ENCODE results near the gene EPB41L3.
"Not testable (repeated sequence)": the region's sequence is repeated elsewhere in the genome, so short reads cannot be mapped to it uniquely, and the experiment has no call there.

EPB41L3 gene

DNA sequence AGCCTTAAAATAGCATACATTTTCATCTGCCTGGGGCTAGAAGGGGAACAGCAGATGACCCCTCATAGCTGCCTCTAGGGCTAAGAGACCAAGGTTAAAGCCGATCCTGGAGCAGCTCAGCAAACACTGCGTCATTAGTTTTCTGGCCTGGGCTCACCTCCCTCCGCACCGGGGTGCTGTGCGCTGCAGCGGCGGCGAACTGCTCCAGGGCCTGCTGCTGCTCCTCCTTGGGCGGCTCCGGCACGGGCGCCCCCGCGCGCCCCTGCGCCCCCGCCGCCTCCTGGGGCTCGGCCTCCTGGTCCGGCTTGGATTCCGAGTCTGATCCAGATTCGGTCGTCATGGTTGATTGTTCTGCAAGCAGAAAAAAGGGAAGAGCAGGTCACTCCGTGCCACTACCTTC is 55.0 kb downstream of the EPB41L3 start:
- Histone ChIP-seq H3K79me2 (ENCODE audit: low read length) (no peaks in the 10 kb centered on the region), H3K9ac (ENCODE audit: low read length) (no peak overlapping the region), H3K36me3 (replicated peaks; ENCODE audit: low read depth, low read length) (no peaks in the 10 kb centered on the region), H3K4me2 (ENCODE audit: low read length) (no peak overlapping the region), H3K4me3 (ENCODE audit: low read length) (no peak overlapping the region), H3K27ac (ENCODE audit: low read length) (no peak overlapping the region), H4K20me1 (ENCODE audit: insufficient read depth, low read length) (no peaks in the 10 kb centered on the region), H3K4me1 (ENCODE audit: low read length) (no peaks in the 10 kb centered on the region), H3K9me3 (ENCODE audit: insufficient read depth, low read length) (no peaks in the 10 kb centered on the region), H3K27me3 (ENCODE audit: low read depth, low read length) (no peaks in the 10 kb centered on the region), H2AFZ (ENCODE audit: low read depth, low read length) (no peak overlapping the region)
- TF ChIP-seq, protein P1, sequence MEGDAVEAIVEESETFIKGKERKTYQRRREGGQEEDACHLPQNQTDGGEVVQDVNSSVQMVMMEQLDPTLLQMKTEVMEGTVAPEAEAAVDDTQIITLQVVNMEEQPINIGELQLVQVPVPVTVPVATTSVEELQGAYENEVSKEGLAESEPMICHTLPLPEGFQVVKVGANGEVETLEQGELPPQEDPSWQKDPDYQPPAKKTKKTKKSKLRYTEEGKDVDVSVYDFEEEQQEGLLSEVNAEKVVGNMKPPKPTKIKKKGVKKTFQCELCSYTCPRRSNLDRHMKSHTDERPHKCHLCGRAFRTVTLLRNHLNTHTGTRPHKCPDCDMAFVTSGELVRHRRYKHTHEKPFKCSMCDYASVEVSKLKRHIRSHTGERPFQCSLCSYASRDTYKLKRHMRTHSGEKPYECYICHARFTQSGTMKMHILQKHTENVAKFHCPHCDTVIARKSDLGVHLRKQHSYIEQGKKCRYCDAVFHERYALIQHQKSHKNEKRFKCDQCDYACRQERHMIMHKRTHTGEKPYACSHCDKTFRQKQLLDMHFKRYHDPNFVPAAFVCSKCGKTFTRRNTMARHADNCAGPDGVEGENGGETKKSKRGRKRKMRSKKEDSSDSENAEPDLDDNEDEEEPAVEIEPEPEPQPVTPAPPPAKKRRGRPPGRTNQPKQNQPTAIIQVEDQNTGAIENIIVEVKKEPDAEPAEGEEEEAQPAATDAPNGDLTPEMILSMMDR (IDR thresholded peaks at IDR 0.05; ENCODE audit: low read depth, low read length): no peak
- TF ChIP-seq EZH2phosphoT487 (IDR thresholded peaks at IDR 0.05; ENCODE audit: low read depth): no peak

GRCh38 chr18:5488044-5488443 is 55.8 kb downstream of the EPB41L3 start:
- not testable (repeated sequence) for H3K36me3 ChIP-seq (replicated peaks; ENCODE audit: low read depth, low read length); H3K4me1 ChIP-seq (ENCODE audit: low read length); H4K20me1 ChIP-seq (ENCODE audit: insufficient read depth, low read length); H3K4me2 ChIP-seq (ENCODE audit: low read length); H3K9ac ChIP-seq (ENCODE audit: low read length); H3K27me3 ChIP-seq (ENCODE audit: low read depth, low read length); H3K27ac ChIP-seq (ENCODE audit: low read length); H3K9me3 ChIP-seq (ENCODE audit: insufficient read depth, low read length); H2AFZ ChIP-seq (ENCODE audit: low read depth, low read length); H3K79me2 ChIP-seq (ENCODE audit: low read length); H3K4me3 ChIP-seq (ENCODE audit: low read length)

DNA sequence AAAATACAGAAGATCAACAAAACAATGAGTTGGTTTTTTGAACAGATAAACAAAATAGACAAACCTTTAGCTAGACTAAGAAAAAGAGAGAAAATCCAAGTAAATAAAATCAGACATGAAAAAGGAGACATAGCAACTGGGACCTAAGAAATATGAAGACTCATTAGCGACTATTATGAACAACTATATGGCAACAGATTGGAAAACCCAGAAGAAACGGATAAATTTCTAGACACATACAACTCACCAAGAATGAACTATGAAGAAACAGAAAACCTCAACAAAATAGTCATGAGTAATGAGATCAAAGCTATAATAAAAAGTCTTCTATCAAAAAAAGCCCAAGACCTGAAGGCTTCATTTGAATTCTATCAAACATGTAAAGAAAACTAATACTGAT is 59.3 kb downstream of the EPB41L3 start:
- Histone ChIP-seq H3K79me2 (ENCODE audit: low read length) (no peaks in the 10 kb centered on the region), H4K20me1 (ENCODE audit: insufficient read depth, low read length) (no peaks in the 10 kb centered on the region), H3K36me3 (replicated peaks; ENCODE audit: low read depth, low read length) (no peaks in the 10 kb centered on the region), H3K9ac (ENCODE audit: low read length) (no peak overlapping the region), H3K27me3 (ENCODE audit: low read depth, low read length) (no peaks in the 10 kb centered on the region), H3K4me3 (ENCODE audit: low read length) (no peak overlapping the region), H3K4me1 (ENCODE audit: low read length) (no peaks in the 10 kb centered on the region), H3K27ac (ENCODE audit: low read length) (no peak overlapping the region), H3K4me2 (ENCODE audit: low read length) (no peak overlapping the region), H2AFZ (ENCODE audit: low read depth, low read length) (no peak overlapping the region), H3K9me3 (ENCODE audit: insufficient read depth, low read length) (no peaks in the 10 kb centered on the region)
- TF ChIP-seq, protein P1 (IDR thresholded peaks at IDR 0.05; ENCODE audit: low read depth, low read length): no peak
- TF ChIP-seq EZH2phosphoT487 (IDR thresholded peaks at IDR 0.05; ENCODE audit: low read depth): no peak

GRCh38 chr18:5481621-5482020 is 62.2 kb downstream of the EPB41L3 start:
- H3K4me2 ChIP-seq (ENCODE audit: low read length): no peak overlapping the region
- H2AFZ ChIP-seq (ENCODE audit: low read depth, low read length): no peak overlapping the region
- no peaks in the 10 kb centered on the region for H3K9me3 ChIP-seq (ENCODE audit: insufficient read depth, low read length)
- H3K4me3 ChIP-seq (ENCODE audit: low read length): no peak overlapping the region
- TF ChIP-seq, protein P1 (IDR thresholded peaks at IDR 0.05; ENCODE audit: low read depth, low read length): no peak
- TF ChIP-seq EZH2phosphoT487 (IDR thresholded peaks at IDR 0.05; ENCODE audit: low read depth): no peak
- no peaks in the 10 kb centered on the region for H3K27me3 ChIP-seq (ENCODE audit: low read depth, low read length)
- H3K4me1 ChIP-seq (ENCODE audit: low read length): no peaks in the 10 kb centered on the region
- H4K20me1 ChIP-seq (ENCODE audit: insufficient read depth, low read length): no peaks in the 10 kb centered on the region
- H3K27ac ChIP-seq (ENCODE audit: low read length): no peak overlapping the region
- no peaks in the 10 kb centered on the region for H3K36me3 ChIP-seq (replicated peaks; ENCODE audit: low read depth, low read length)
- no peaks in the 10 kb centered on the region for H3K79me2 ChIP-seq (ENCODE audit: low read length)
- no peak overlapping the region for H3K9ac ChIP-seq (ENCODE audit: low read length)

GRCh38 chr18:5478261-5478660 is 65.5 kb downstream of the EPB41L3 start:
- H3K27me3 ChIP-seq (ENCODE audit: low read depth, low read length): no peaks in the 10 kb centered on the region
- H2AFZ ChIP-seq (ENCODE audit: low read depth, low read length): no peak overlapping the region
- no peaks in the 10 kb centered on the region for H3K4me1 ChIP-seq (ENCODE audit: low read length)
- H3K4me3 ChIP-seq (ENCODE audit: low read length): no peak overlapping the region
- H3K36me3 ChIP-seq (replicated peaks; ENCODE audit: low read depth, low read length): no peaks in the 10 kb centered on the region
- H3K79me2 ChIP-seq (ENCODE audit: low read length): no peaks in the 10 kb centered on the region
- H4K20me1 ChIP-seq (ENCODE audit: insufficient read depth, low read length): no peaks in the 10 kb centered on the region
- TF ChIP-seq EZH2phosphoT487 (IDR thresholded peaks at IDR 0.05; ENCODE audit: low read depth): no peak
- TF ChIP-seq, protein P1 (IDR thresholded peaks at IDR 0.05; ENCODE audit: low read depth, low read length): no peak
- H3K4me2 ChIP-seq (ENCODE audit: low read length): no peak overlapping the region
- H3K9ac ChIP-seq (ENCODE audit: low read length): no peak overlapping the region
- H3K27ac ChIP-seq (ENCODE audit: low read length): no peak overlapping the region
- H3K9me3 ChIP-seq (ENCODE audit: insufficient read depth, low read length): no peaks in the 10 kb centered on the region

Measured in OCI-LY3 (cell line).